Panc1 (cell line): ENCODE measurements around the gene BMP7.

ENCODE experiments used
- SIN3A ChIP-seq: IDR thresholded peaks from 2 replicates; pipeline ENCODE4 v1.6.1; 2012; ENCODE audit warnings: low read depth, mild to moderate bottlenecking, low read length, moderate library complexity, borderline replicate concordance; ENCODE audit not compliant: insufficient read depth
- TF ChIP-seq, protein P1 (sequence below): fragments of 450-650 bp; IDR thresholded peaks from 2 replicates; pipeline ENCODE4 v1.5.1; 2017; ENCODE audit warnings: mild to moderate bottlenecking

DNA sequence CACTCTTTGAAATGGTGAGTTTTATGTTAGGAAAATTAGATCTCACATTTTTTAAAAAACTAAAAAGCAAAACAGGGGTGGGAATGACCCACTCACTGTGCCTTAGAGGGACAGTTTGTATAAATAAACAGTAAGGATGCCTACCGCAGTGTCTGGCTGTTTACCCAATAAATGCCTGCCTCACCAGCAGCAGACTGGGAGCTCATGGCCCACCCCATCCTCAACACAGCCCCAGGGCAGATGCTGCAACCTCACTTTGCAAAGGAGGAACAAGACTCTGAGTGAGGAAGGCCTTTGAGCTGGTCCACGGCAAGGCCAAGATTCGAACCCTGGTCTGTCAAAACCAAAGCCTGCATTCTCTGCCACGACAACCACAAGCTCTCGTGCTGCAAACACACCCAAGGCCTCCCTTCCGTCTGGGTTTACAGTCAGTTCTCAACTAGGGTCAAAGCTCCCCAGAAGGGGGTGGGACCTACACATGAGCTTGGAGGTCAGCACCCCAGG lies 77.8 kb downstream of the BMP7 start:
- no peak for TF ChIP-seq SIN3A
- TF ChIP-seq, protein P1, sequence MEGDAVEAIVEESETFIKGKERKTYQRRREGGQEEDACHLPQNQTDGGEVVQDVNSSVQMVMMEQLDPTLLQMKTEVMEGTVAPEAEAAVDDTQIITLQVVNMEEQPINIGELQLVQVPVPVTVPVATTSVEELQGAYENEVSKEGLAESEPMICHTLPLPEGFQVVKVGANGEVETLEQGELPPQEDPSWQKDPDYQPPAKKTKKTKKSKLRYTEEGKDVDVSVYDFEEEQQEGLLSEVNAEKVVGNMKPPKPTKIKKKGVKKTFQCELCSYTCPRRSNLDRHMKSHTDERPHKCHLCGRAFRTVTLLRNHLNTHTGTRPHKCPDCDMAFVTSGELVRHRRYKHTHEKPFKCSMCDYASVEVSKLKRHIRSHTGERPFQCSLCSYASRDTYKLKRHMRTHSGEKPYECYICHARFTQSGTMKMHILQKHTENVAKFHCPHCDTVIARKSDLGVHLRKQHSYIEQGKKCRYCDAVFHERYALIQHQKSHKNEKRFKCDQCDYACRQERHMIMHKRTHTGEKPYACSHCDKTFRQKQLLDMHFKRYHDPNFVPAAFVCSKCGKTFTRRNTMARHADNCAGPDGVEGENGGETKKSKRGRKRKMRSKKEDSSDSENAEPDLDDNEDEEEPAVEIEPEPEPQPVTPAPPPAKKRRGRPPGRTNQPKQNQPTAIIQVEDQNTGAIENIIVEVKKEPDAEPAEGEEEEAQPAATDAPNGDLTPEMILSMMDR = no peak
